H1 (cell line): ENCODE measurements around the gene HSPA4L. TPM values are rescaled to one million over a fixed set of nuclear protein-coding genes. Genes with fewer than 3 reads are reported as not detected.

Experiments used
- CTCF ChIA-PET: fragments of 300-600 bp; sonication (Branson Sonifier 250); formaldehyde crosslinking; loops from one replicate; lab custom pipeline; 2021; ENCODE audit not compliant: partially characterized antibody; lab: Charles Lee
- POLR2A ChIA-PET: fragments of 300-600 bp; sonication (Branson Sonifier 250); formaldehyde crosslinking; loops from one replicate; lab custom pipeline; 2021; ENCODE audit warnings: inconsistent platforms; ENCODE audit not compliant: partially characterized antibody; lab: Charles Lee
- DNase-seq, 2 experiments: peaks; one replicate each; pipeline versions ENCODE4 v3.0.0 to v3.0.0-alpha.2; 2010 to 2022; ENCODE audit warnings: low spot score in 2 of 2, low read depth in 1 of 2, mixed read lengths in 1 of 2
- FAIRE-seq: peaks from 2 replicates; lab custom pipeline; 2011; peaks lifted over from hg19 to GRCh38; lab: Jason Lieb, UNC
- H2AFZ ChIP-seq: 2 replicates; pipeline ENCODE4 v1.8.1; 2012; ENCODE audit warnings: low read length, inconsistent platforms
- H2AK5ac ChIP-seq: 2 replicates; pipeline ENCODE4 v1.6.1; 2013; ENCODE audit warnings: low read depth, low read length
- H2BK120ac ChIP-seq: replicated peaks from 2 replicates; pipeline ENCODE3; 2013; ENCODE audit warnings: low read depth, low read length, inconsistent platforms
- H2BK12ac ChIP-seq: 2 replicates; pipeline ENCODE4 v1.6.1; 2013; ENCODE audit warnings: low read depth, low read length
- H2BK15ac ChIP-seq: 2 replicates; pipeline ENCODE4 v1.6.1; 2013; ENCODE audit warnings: low read length
- H2BK20ac ChIP-seq: 2 replicates; pipeline ENCODE4 v1.6.1; 2013; ENCODE audit warnings: low read length
- H2BK5ac ChIP-seq: 2 replicates; pipeline ENCODE4 v1.6.1; 2013; ENCODE audit warnings: low read depth, low read length
- H3K14ac ChIP-seq: 2 replicates; pipeline ENCODE4 v1.6.1; 2013; ENCODE audit warnings: inconsistent platforms; ENCODE audit not compliant: insufficient read length
- H3K18ac ChIP-seq: 2 replicates; pipeline ENCODE4 v1.6.1; 2013; ENCODE audit warnings: low read length; ENCODE audit errors: extremely low read depth
- H3K23ac ChIP-seq: 2 replicates; pipeline ENCODE4 v1.6.1; 2013; ENCODE audit warnings: inconsistent platforms; ENCODE audit not compliant: insufficient read length
- H3K23me2 ChIP-seq: 2 replicates; pipeline ENCODE4 v1.6.1; 2013; ENCODE audit warnings: low read depth, low read length
- H3K27ac ChIP-seq: 2 replicates; pipeline ENCODE4 v1.6.1; 2011; ENCODE audit warnings: low read depth, low read length, inconsistent platforms
- H3K27me3 ChIP-seq, 4 experiments: replicated peaks in 1 of 4; 1 replicate in 1 of 4; 2 replicates in 3 of 4; pipeline versions ENCODE4 v1.6.1 to v1.8.1; 2011 to 2013; ENCODE audit warnings: low read length in 3 of 4, mild to moderate bottlenecking in 3 of 4, inconsistent platforms in 2 of 4, mixed read lengths in 2 of 4, moderate library complexity in 1 of 4; ENCODE audit not compliant: control insufficient read depth in 3 of 4, insufficient read depth in 3 of 4; ENCODE audit errors: extremely low read depth in 1 of 4
- H3K36me3 ChIP-seq, 4 experiments: 2 replicates each; pipeline versions ENCODE4 v1.6.1 to v1.8.1; 2011 to 2013; ENCODE audit warnings: mild to moderate bottlenecking in 4 of 4, low read length in 3 of 4, moderate library complexity in 2 of 4, control low read depth in 1 of 4, inconsistent platforms in 1 of 4; ENCODE audit not compliant: insufficient read depth in 4 of 4, control insufficient read depth in 2 of 4
- H3K4ac ChIP-seq: replicated peaks from 2 replicates; pipeline ENCODE3; 2013; ENCODE audit warnings: low read length, low read depth, mixed read lengths, inconsistent platforms; ENCODE audit not compliant: insufficient read length
- H3K4me1 ChIP-seq, 4 experiments: replicated peaks in 1 of 4; 1 replicate in 1 of 4; 2 replicates in 3 of 4; pipeline versions ENCODE4 v1.6.1 to v1.8.1; 2011 to 2013; ENCODE audit warnings: low read length in 3 of 4, inconsistent platforms in 2 of 4, mixed read lengths in 1 of 4; ENCODE audit not compliant: insufficient read depth in 4 of 4, control insufficient read depth in 3 of 4
- H3K4me2 ChIP-seq, 2 experiments: 2 replicates each; pipeline versions ENCODE4 v1.6.1 to v1.8.1; 2011 to 2013; ENCODE audit warnings: low read depth in 2 of 2, low read length in 2 of 2, control low read depth in 1 of 2, inconsistent platforms in 1 of 2, mild to moderate bottlenecking in 1 of 2; ENCODE audit not compliant: insufficient read depth in 1 of 2
- H3K4me3 ChIP-seq, 4 experiments: fragments of 200-600, 300-600 bp in 1 of 4; sonication (generic), shearing (Covaris generic), sonication (Bioruptor Twin) in 1 of 4; 2 replicates each; pipeline versions ENCODE4 v1.5.1 to v1.8.1; 2011 to 2016; ENCODE audit warnings: low read length in 4 of 4, low read depth in 3 of 4, control low read depth in 2 of 4, inconsistent platforms in 2 of 4, mild to moderate bottlenecking in 2 of 4, mixed read lengths in 1 of 4, moderate library complexity in 1 of 4; ENCODE audit not compliant: insufficient read depth in 2 of 4; ENCODE audit errors: extremely low read depth in 1 of 4
- H3K56ac ChIP-seq: replicated peaks from 2 replicates; pipeline ENCODE3; 2013; ENCODE audit warnings: low read depth, mild to moderate bottlenecking, mixed read lengths, low read length, inconsistent platforms; ENCODE audit not compliant: insufficient read length
- H3K79me1 ChIP-seq: 2 replicates; pipeline ENCODE4 v1.6.1; 2013; ENCODE audit warnings: low read depth, low read length, control low read depth
- H3K79me2 ChIP-seq, 2 experiments: 2 replicates each; pipeline versions ENCODE4 v1.6.1 to v1.8.1; 2012 to 2013; ENCODE audit warnings: low read length in 2 of 2, mild to moderate bottlenecking in 2 of 2, inconsistent platforms in 1 of 2; ENCODE audit not compliant: insufficient read depth in 2 of 2, control insufficient read depth in 1 of 2
- H3K9ac ChIP-seq, 4 experiments: replicated peaks in 1 of 4; 1 replicate in 1 of 4; 2 replicates in 3 of 4; pipeline versions ENCODE4 v1.6.1 to v1.8.1; 2011 to 2013; ENCODE audit warnings: low read depth in 3 of 4, low read length in 3 of 4, control low read depth in 2 of 4, mild to moderate bottlenecking in 2 of 4, moderate library complexity in 2 of 4, inconsistent platforms in 1 of 4; ENCODE audit errors: extremely low read depth in 1 of 4
- H3K9me3 ChIP-seq, 2 experiments: 2 replicates each; pipeline versions ENCODE4 v1.6.1 to v1.8.1; 2012 to 2013; ENCODE audit warnings: mild to moderate bottlenecking in 2 of 2, moderate library complexity in 2 of 2, control low read depth in 1 of 2, inconsistent platforms in 1 of 2, low read depth in 1 of 2, low read length in 1 of 2, mixed read lengths in 1 of 2; ENCODE audit not compliant: insufficient read depth in 2 of 2
- H4K20me1 ChIP-seq, 2 experiments: replicated peaks in 1 of 2; 2 replicates each; pipeline versions ENCODE3 to v1.8.1; 2011 to 2013; ENCODE audit warnings: inconsistent platforms in 2 of 2, low read length in 2 of 2, mild to moderate bottlenecking in 1 of 2; ENCODE audit not compliant: insufficient read depth in 2 of 2, control insufficient read depth in 1 of 2
- H4K5ac ChIP-seq: 2 replicates; pipeline ENCODE4 v1.6.1; 2013; ENCODE audit warnings: low read length, low read depth, mixed read lengths, inconsistent platforms; ENCODE audit not compliant: insufficient read length
- H4K8ac ChIP-seq: 2 replicates; pipeline ENCODE4 v1.8.0; 2013; ENCODE audit warnings: mild to moderate bottlenecking, moderate library complexity, low read length, inconsistent platforms; ENCODE audit not compliant: insufficient read depth; ENCODE audit errors: extremely low read depth
- H4K91ac ChIP-seq: replicated peaks from 2 replicates; pipeline ENCODE3; 2013; ENCODE audit warnings: low read length, mixed read lengths, inconsistent platforms; ENCODE audit not compliant: insufficient read length
- KDM1A ChIP-seq: fragments of 200-600, 300-600 bp; sonication (generic); IDR thresholded peaks from 2 replicates; pipeline ENCODE4 v1.7.1; 2016; ENCODE audit warnings: mild to moderate bottlenecking, low read length, borderline replicate concordance
- RNF2 ChIP-seq: fragments of 200-900, 300-1000 bp; sonication (generic); IDR thresholded peaks from 2 replicates; pipeline ENCODE4 v1.7.1; 2016; ENCODE audit warnings: borderline replicate concordance, low read depth, mild to moderate bottlenecking, antibody characterized with exemption, low read length; ENCODE audit not compliant: poor library complexity, severe bottlenecking; ENCODE audit errors: missing control alignments
- SP2 ChIP-seq: IDR thresholded peaks from 2 replicates; pipeline ENCODE4 v1.6.1; 2012; ENCODE audit warnings: mild to moderate bottlenecking, low read length, inconsistent platforms
- WGBS, 2 experiments: shearing (Covaris generic) in 1 of 2; methylation state at CpG; one replicate each; pipeline versions ENCODE4 v1.1.6 to v1.1.7; 2013 to 2015; ENCODE audit warnings: low lambda C conversion rate in 2 of 2, mixed read lengths in 2 of 2, inconsistent platforms in 1 of 2, low coverage in 1 of 2, missing lambda C conversion rate in 1 of 2; ENCODE audit not compliant: insufficient replicate concordance in 2 of 2, insufficient coverage in 1 of 2, insufficient read length in 1 of 2; ENCODE audit errors: extremely low coverage in 1 of 2, missing lambda C conversion rate in 1 of 2; 5-methylcytosine and 5-hydroxymethylcytosine counted together
- polyA plus RNA-seq, 7 experiments: library from polyadenylated mRNA; depleted of rRNA in 3 of 7; stranded (reverse) in 5 of 7; unstranded in 2 of 7; fragments of >200 nt in 5 of 7; fragments of 200-250 nt in 2 of 7; gene quantifications; 1 replicate in 5 of 7; 2 replicates in 1 of 7; 4 replicates in 1 of 7; pipeline versions ENCODE4 v1.2.1 to v1.2.3, GENCODE V29; 2011 to 2013; ENCODE audit warnings: missing spikeins in 2 of 7, mixed read lengths in 2 of 7
- total RNA-seq: library from RNA; stranded (reverse); fragmentation: NEBNext Ultra II Directional; extraction: Animal tissue kit (Norgen Biotek cat#: 25700); gene quantifications from 2 replicates; pipeline ENCODE4 v1.2.1, GENCODE V29; 2021

Gene HSPA4L
- total and polyA plus RNA-seq, 2 of the 8 experiments (the other 6 are each of a cell fraction or from before 2014, with no cell fraction given) = 0.65 to 4.7 TPM

DNA sequence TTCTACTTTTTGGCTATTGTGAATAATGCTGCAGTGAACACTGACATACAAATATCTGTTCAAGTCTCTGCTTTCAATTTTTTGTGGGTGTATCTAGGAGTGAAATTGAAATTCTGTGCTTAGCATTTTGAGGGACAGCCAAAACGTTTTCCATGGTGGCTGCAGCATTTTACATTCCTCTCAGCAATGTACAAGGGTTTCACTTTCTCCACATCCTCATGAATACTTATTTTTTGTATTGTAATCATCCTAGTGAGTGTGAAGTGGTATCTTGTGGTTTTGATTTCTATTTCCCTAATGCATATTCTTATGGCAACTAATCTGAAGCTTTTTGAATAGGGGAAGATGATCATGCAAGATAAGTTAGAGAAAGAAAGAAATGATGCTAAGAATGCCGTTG lies 40.3 kb downstream of the HSPA4L start:
- no peak for TF ChIP-seq KDM1A
- TF ChIP-seq RNF2 = no peak
- TF ChIP-seq SP2 = no peak
- POLR2A ChIA-PET = interaction anchor here (1.2 kb wide), 1 partner anchor 59 kb away, joined by 3 read pairs; no protein-coding TSS in a partner anchor
- WGBS, 2 experiments = 76% methylated on average over 2 of the region's 2 CpGs; no CpG with 5 or more reads in 1 of the 2 experiments
- CTCF ChIA-PET = no interaction called here
- Histone ChIP-seq H3K27me3 (no peaks in the 10 kb centered on the region), H2AFZ (no peak overlapping the region), H3K23me2 (no peaks in the 10 kb centered on the region), H4K91ac (no peak overlapping the region), H3K23ac (no peak overlapping the region), H3K9ac (no peak overlapping the region), H2BK120ac (no peak overlapping the region), H3K4ac (no peak overlapping the region), H2BK5ac (no peak overlapping the region), H3K36me3 (no peaks in the 10 kb centered on the region), H3K18ac (no peak overlapping the region), H3K56ac (no peak overlapping the region), H3K9me3 (no peaks in the 10 kb centered on the region), H4K5ac (no peak overlapping the region), H3K79me1 (no peaks in the 10 kb centered on the region), H2AK5ac (no peak overlapping the region), H3K14ac (no peak overlapping the region), H2BK12ac (no peak overlapping the region), H3K27ac (no peak overlapping the region), H4K8ac (no peak overlapping the region), H4K20me1 (peaks cover 0 to 3% of the 10 kb centered on the region in 2 experiments), H3K79me2 (no peaks in the 10 kb centered on the region), H2BK20ac (no peak overlapping the region), H2BK15ac (no peak overlapping the region), H3K4me3 (no peak overlapping the region), H3K4me2 (no peak overlapping the region), H3K4me1 (no peaks in the 10 kb centered on the region)
- DNase-seq = no peak
- FAIRE-seq = no peak
